ENCODE data around the gene CAGE1. TPM values are rescaled to one million over a fixed set of nuclear protein-coding genes. Genes with fewer than 3 reads are reported as not detected.

The CAGE1 gene
- total RNA-seq, 2 donors from 2014 or later, result 0.09 to 1.2 TPM

GRCh38 chr6:7421066-7421465, 31.5 kb upstream of the CAGE1 start:
- Histone ChIP-seq H3K27me3 (replicated peaks; ENCODE audit: insufficient read depth) (no peaks in the 10 kb centered on the region), H3K36me3 (no peaks in the 10 kb centered on the region), H3K4me3 (no peak overlapping the region), H3K9me3 (no peaks in the 10 kb centered on the region), H3K27ac (no peak overlapping the region), H3K4me1 (replicated peaks) (no peaks in the 10 kb centered on the region)
- intact Hi-C loops (cut with DNase I), result no loop called here
- TF ChIP-seq POLR2AphosphoS5 (IDR thresholded peaks at IDR 0.05) (no peak), POLR2A (IDR thresholded peaks at IDR 0.05) (no peak), CTCF (IDR thresholded peaks at IDR 0.05) (no peak)
- WGBS, result 98% methylated on average over 3 of the region's 3 CpGs
- DNase-seq (ENCODE audit: low spot score), result no peak

GRCh38 chr6:7419065-7419464, 29.5 kb upstream of the CAGE1 start:
- Histone ChIP-seq H3K4me3 (no peak overlapping the region), H3K27me3 (replicated peaks; ENCODE audit: insufficient read depth) (no peaks in the 10 kb centered on the region), H3K4me1 (replicated peaks) (no peaks in the 10 kb centered on the region), H3K36me3 (no peaks in the 10 kb centered on the region), H3K9me3 (no peaks in the 10 kb centered on the region), H3K27ac (no peak overlapping the region)
- 28% methylated on average over 1 of the region's 1 CpG for WGBS
- intact Hi-C loops (cut with DNase I), result no loop called here
- no peak for DNase-seq (ENCODE audit: low spot score)
- TF ChIP-seq CTCF (IDR thresholded peaks at IDR 0.05) (no peak), POLR2AphosphoS5 (IDR thresholded peaks at IDR 0.05) (no peak), POLR2A (IDR thresholded peaks at IDR 0.05) (no peak)

- no peaks in the 10 kb centered on the region for H3K9me3 ChIP-seq
- peak; percentile 49 for DNase-seq (ENCODE audit: low spot score)
- H3K27ac ChIP-seq, result no peak overlapping the region
- no peaks in the 10 kb centered on the region for H3K36me3 ChIP-seq
- peak; percentile 45 for TF ChIP-seq POLR2AphosphoS5 (IDR thresholded peaks at IDR 0.05)
- TF ChIP-seq POLR2A (IDR thresholded peaks at IDR 0.05), result no peak
- H3K4me1 ChIP-seq (replicated peaks), result no peaks in the 10 kb centered on the region
- WGBS, result 45% methylated on average over 6 of the region's 6 CpGs
- H3K4me3 ChIP-seq, result no peak overlapping the region
- intact Hi-C loops (cut with DNase I), result no loop called here
- H3K27me3 ChIP-seq (replicated peaks; ENCODE audit: insufficient read depth), result no peaks in the 10 kb centered on the region
Observed at GRCh38 chr6:7418238-7418905, 28.8 kb upstream of the CAGE1 start.

- no peaks in the 10 kb centered on the region for H3K9me3 ChIP-seq
- no peak overlapping the region for H3K4me3 ChIP-seq
- H3K36me3 ChIP-seq, result no peaks in the 10 kb centered on the region
- no peak overlapping the region for H3K27ac ChIP-seq
- intact Hi-C loops (cut with DNase I), result no loop called here
- H3K27me3 ChIP-seq (replicated peaks; ENCODE audit: insufficient read depth), result no peaks in the 10 kb centered on the region
- no peak for TF ChIP-seq CTCF (IDR thresholded peaks at IDR 0.05)
- TF ChIP-seq POLR2A (IDR thresholded peaks at IDR 0.05), result no peak
- no peak for TF ChIP-seq POLR2AphosphoS5 (IDR thresholded peaks at IDR 0.05)
- WGBS, result 50% methylated on average over 2 of the region's 2 CpGs
- no peak for DNase-seq (ENCODE audit: low spot score)
- no peaks in the 10 kb centered on the region for H3K4me1 ChIP-seq (replicated peaks)
Observed at GRCh38 chr6:7417684-7418083, 28.1 kb upstream of the CAGE1 start.

- no peaks in the 10 kb centered on the region for H3K9me3 ChIP-seq
- H3K4me3 ChIP-seq, result no peak overlapping the region
- TF ChIP-seq CTCF (IDR thresholded peaks at IDR 0.05) (no peak), POLR2AphosphoS5 (IDR thresholded peaks at IDR 0.05) (no peak), POLR2A (IDR thresholded peaks at IDR 0.05) (no peak)
- H3K4me1 ChIP-seq (replicated peaks), result no peaks in the 10 kb centered on the region
- whole genome bisulfite sequencing, result 64% methylated on average over 7 of the region's 7 CpGs
- no peak for DNase-seq (ENCODE audit: low spot score)
- H3K27me3 ChIP-seq (replicated peaks; ENCODE audit: insufficient read depth), result no peaks in the 10 kb centered on the region
- no peaks in the 10 kb centered on the region for H3K36me3 ChIP-seq
- no peak overlapping the region for H3K27ac ChIP-seq
- intact Hi-C loops (cut with DNase I), result no loop called here
Observed at GRCh38 chr6:7414811-7415210, 25.3 kb upstream of the CAGE1 start.
